ENCODE results near the gene APOL2.
"Not testable (repeated sequence)": the region's sequence is repeated elsewhere in the genome, so short reads cannot be mapped to it uniquely, and the experiment has no call there.

APOL2 gene

GRCh38 chr22:36220451-36220921 lies 18.8 kb downstream of the APOL2 start:
- DNase-seq = no peak

GRCh38 chr22:36218648-36219193 lies 20.6 kb downstream of the APOL2 start:
- DNase-seq = no peak

- no peak for DNase-seq
These were observed 23.3 kb downstream of the APOL2 start for GRCh38 chr22:36215981-36216380.

GRCh38 chr22:36213586-36213985 lies 25.7 kb downstream of the APOL2 start:
- DNase-seq = no peak

GRCh38 chr22:36212901-36213300 lies 26.4 kb downstream of the APOL2 start:
- DNase-seq = no peak

GRCh38 chr22:36211237-36211861 lies 28.0 kb downstream of the APOL2 start:
- no peak for DNase-seq

GRCh38 chr22:36210224-36210623 lies 29.1 kb downstream of the APOL2 start:
- DNase-seq = no peak

- not testable (repeated sequence) for DNase-seq
These were observed 29.8 kb downstream of the APOL2 start for GRCh38 chr22:36209488-36209908.

GRCh38 chr22:36208914-36209313 lies 30.4 kb downstream of the APOL2 start:
- DNase-seq = no peak

- no peak for DNase-seq
These were observed 31.1 kb downstream of the APOL2 start for GRCh38 chr22:36208162-36208765.

GRCh38 chr22:36206255-36206654 lies 33.1 kb downstream of the APOL2 start:
- no peak for DNase-seq

GRCh38 chr22:36205573-36205972 lies 33.8 kb downstream of the APOL2 start:
- DNase-seq = not testable (repeated sequence)

- DNase-seq = no peak
These were observed 34.7 kb downstream of the APOL2 start for GRCh38 chr22:36204632-36205015.

- no peak for DNase-seq
These were observed 35.2 kb downstream of the APOL2 start for GRCh38 chr22:36204001-36204631.

GRCh38 chr22:36203441-36203840 lies 35.9 kb downstream of the APOL2 start:
- DNase-seq = not testable (repeated sequence)

- not testable (repeated sequence) for DNase-seq
These were observed 36.4 kb downstream of the APOL2 start for GRCh38 chr22:36202906-36203305.

GRCh38 chr22:36201630-36202319 lies 37.6 kb downstream of the APOL2 start, which contains the start of gene APOL4:
TSS of gene APOL4 (minus strand) at chr22:36201809. CDS start at chr22:36201734, 75 bp downstream.
- DNase-seq = no peak

- not testable (repeated sequence) for DNase-seq
These were observed 38.3 kb downstream of the APOL2 start for GRCh38 chr22:36201025-36201424.

- no peak for DNase-seq
These were observed 40.3 kb downstream of the APOL2 start for GRCh38 chr22:36199001-36199551.

GRCh38 chr22:36198536-36198935 lies 40.8 kb downstream of the APOL2 start:
- DNase-seq = no peak

GRCh38 chr22:36197514-36198146 lies 41.7 kb downstream of the APOL2 start:
- DNase-seq = no peak

GRCh38 chr22:36197065-36197440 lies 42.3 kb downstream of the APOL2 start:
- no peak for DNase-seq
